Measurements from ENCODE around the gene GPRIN2. TPM values are rescaled to one million over a fixed set of nuclear protein-coding genes. Genes with fewer than 3 reads are reported as not detected.
"Not testable (repeated sequence)": the region's sequence is repeated elsewhere in the genome, so short reads cannot be mapped to it uniquely, and the experiment has no call there.

GPRIN2 gene
- total and polyA plus RNA-seq, 2 donors, result 0.24 to 0.82 TPM

- not testable (repeated sequence) for H3K4me3 ChIP-seq (ENCODE audit: low read length in 2 of 2); H3K27ac ChIP-seq (ENCODE audit: low read depth in 1 of 2, low read length in 1 of 2); H3K9me3 ChIP-seq (ENCODE audit: control insufficient read depth in 2 of 2, insufficient read depth in 1 of 2, low read length in 1 of 2); H3K36me3 ChIP-seq (ENCODE audit: control insufficient read depth in 2 of 2, insufficient read depth in 2 of 2, low read length in 1 of 2); DNase-seq (ENCODE audit: low read depth in 6 of 9, low spot score in 9 of 9); H3K4me1 ChIP-seq (ENCODE audit: control insufficient read depth in 2 of 2, insufficient read depth in 2 of 2, low read length in 2 of 2)
- peaks cover 0 to 15% of the 10 kb centered on the region in 2 donors for H3K27me3 ChIP-seq (ENCODE audit: control insufficient read depth in 2 of 2, insufficient read depth in 1 of 2, low read length in 1 of 2)
- 87% methylated on average over 1 of the region's 1 CpG for WGBS
Measured at GRCh38 chr10:46532256-46532655, 24.2 kb downstream of the GPRIN2 start.

- Histone ChIP-seq H3K27ac (ENCODE audit: low read depth in 1 of 2, low read length in 1 of 2) (no peak overlapping the region), H3K4me1 (ENCODE audit: control insufficient read depth in 2 of 2, insufficient read depth in 2 of 2, low read length in 2 of 2) (no peaks in the 10 kb centered on the region), H3K36me3 (ENCODE audit: control insufficient read depth in 2 of 2, insufficient read depth in 2 of 2, low read length in 1 of 2) (no peaks in the 10 kb centered on the region), H3K9me3 (ENCODE audit: control insufficient read depth in 2 of 2, insufficient read depth in 1 of 2, low read length in 1 of 2) (peaks cover 0 to 4% of the 10 kb centered on the region in 2 donors), H3K27me3 (ENCODE audit: control insufficient read depth in 2 of 2, insufficient read depth in 1 of 2, low read length in 1 of 2) (peaks cover 0 to 2% of the 10 kb centered on the region in 2 donors), H3K4me3 (ENCODE audit: low read length in 2 of 2) (no peak overlapping the region)
- DNase-seq (ENCODE audit: low read depth in 6 of 9, low spot score in 9 of 9), result no peak
- 97% methylated on average over 18 of the region's 18 CpGs for WGBS
Measured at GRCh38 chr10:46530249-46531186, 25.9 kb downstream of the GPRIN2 start.

DNA sequence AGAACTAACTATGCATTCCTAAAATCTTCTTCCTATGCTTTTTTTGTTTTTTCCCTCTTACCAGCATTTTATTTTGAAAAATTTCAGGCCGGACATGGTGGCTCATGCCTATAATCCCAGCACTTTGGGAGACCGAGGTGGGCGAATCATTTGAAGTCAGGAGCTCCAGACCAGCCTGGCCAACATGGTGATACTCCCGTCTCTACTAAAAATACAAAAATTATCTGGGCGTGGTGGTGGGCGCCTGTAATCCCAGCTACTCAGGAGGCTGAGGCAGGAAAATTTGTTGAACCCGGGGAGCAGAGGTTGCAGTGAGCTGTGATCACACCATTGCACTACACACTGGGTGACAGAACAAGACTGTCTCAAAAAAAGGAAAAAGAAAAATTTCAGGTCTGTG, 26.7 kb downstream of the GPRIN2 start:
- not testable (repeated sequence) for H3K4me3 ChIP-seq (ENCODE audit: low read length in 2 of 2); H3K27me3 ChIP-seq (ENCODE audit: control insufficient read depth in 2 of 2, insufficient read depth in 1 of 2, low read length in 1 of 2); H3K9me3 ChIP-seq (ENCODE audit: control insufficient read depth in 2 of 2, insufficient read depth in 1 of 2, low read length in 1 of 2); DNase-seq (ENCODE audit: low read depth in 6 of 9, low spot score in 9 of 9); H3K36me3 ChIP-seq (ENCODE audit: control insufficient read depth in 2 of 2, insufficient read depth in 2 of 2, low read length in 1 of 2); H3K27ac ChIP-seq (ENCODE audit: low read depth in 1 of 2, low read length in 1 of 2); H3K4me1 ChIP-seq (ENCODE audit: control insufficient read depth in 2 of 2, insufficient read depth in 2 of 2, low read length in 2 of 2)
- 90% methylated on average over 7 of the region's 7 CpGs for WGBS

- no peaks in the 10 kb centered on the region for H3K36me3 ChIP-seq (ENCODE audit: control insufficient read depth in 2 of 2, insufficient read depth in 2 of 2, low read length in 1 of 2)
- WGBS, result 93% methylated on average over 9 of the region's 9 CpGs
- no peak overlapping the region for H3K27ac ChIP-seq (ENCODE audit: low read depth in 1 of 2, low read length in 1 of 2)
- no peaks in the 10 kb centered on the region for H3K4me1 ChIP-seq (ENCODE audit: control insufficient read depth in 2 of 2, insufficient read depth in 2 of 2, low read length in 2 of 2)
- peaks cover 0 to 4% of the 10 kb centered on the region in 2 donors for H3K9me3 ChIP-seq (ENCODE audit: control insufficient read depth in 2 of 2, insufficient read depth in 1 of 2, low read length in 1 of 2)
- H3K27me3 ChIP-seq (ENCODE audit: control insufficient read depth in 2 of 2, insufficient read depth in 1 of 2, low read length in 1 of 2), result no peaks in the 10 kb centered on the region
- no peak overlapping the region for H3K4me3 ChIP-seq (ENCODE audit: low read length in 2 of 2)
- no peak for DNase-seq (ENCODE audit: low read depth in 6 of 9, low spot score in 9 of 9)
Measured at GRCh38 chr10:46528675-46529615, 27.5 kb downstream of the GPRIN2 start.

GRCh38 chr10:46528171-46528671, 28.2 kb downstream of the GPRIN2 start:
- H3K9me3 ChIP-seq (ENCODE audit: control insufficient read depth in 2 of 2, insufficient read depth in 1 of 2, low read length in 1 of 2), result peaks cover 0 to 4% of the 10 kb centered on the region in 2 donors
- DNase-seq (ENCODE audit: low read depth in 6 of 9, low spot score in 9 of 9), result no peak
- H3K4me3 ChIP-seq (ENCODE audit: low read length in 2 of 2), result no peak overlapping the region
- no peaks in the 10 kb centered on the region for H3K36me3 ChIP-seq (ENCODE audit: control insufficient read depth in 2 of 2, insufficient read depth in 2 of 2, low read length in 1 of 2)
- 92% methylated on average over 9 of the region's 9 CpGs for WGBS
- no peak overlapping the region for H3K27ac ChIP-seq (ENCODE audit: low read depth in 1 of 2, low read length in 1 of 2)
- no peaks in the 10 kb centered on the region for H3K27me3 ChIP-seq (ENCODE audit: control insufficient read depth in 2 of 2, insufficient read depth in 1 of 2, low read length in 1 of 2)
- H3K4me1 ChIP-seq (ENCODE audit: control insufficient read depth in 2 of 2, insufficient read depth in 2 of 2, low read length in 2 of 2), result no peaks in the 10 kb centered on the region

- 92% methylated on average over 12 of the region's 12 CpGs for WGBS
- Histone ChIP-seq H3K4me3 (ENCODE audit: low read length in 2 of 2) (no peak overlapping the region), H3K4me1 (ENCODE audit: control insufficient read depth in 2 of 2, insufficient read depth in 2 of 2, low read length in 2 of 2) (no peaks in the 10 kb centered on the region), H3K9me3 (ENCODE audit: control insufficient read depth in 2 of 2, insufficient read depth in 1 of 2, low read length in 1 of 2) (peaks cover 0 to 4% of the 10 kb centered on the region in 2 donors), H3K27me3 (ENCODE audit: control insufficient read depth in 2 of 2, insufficient read depth in 1 of 2, low read length in 1 of 2) (no peaks in the 10 kb centered on the region), H3K27ac (ENCODE audit: low read depth in 1 of 2, low read length in 1 of 2) (no peak overlapping the region), H3K36me3 (ENCODE audit: control insufficient read depth in 2 of 2, insufficient read depth in 2 of 2, low read length in 1 of 2) (no peaks in the 10 kb centered on the region)
- DNase-seq (ENCODE audit: low read depth in 6 of 9, low spot score in 9 of 9), result no peak
Measured at GRCh38 chr10:46527241-46527811, 29.1 kb downstream of the GPRIN2 start.

DNA sequence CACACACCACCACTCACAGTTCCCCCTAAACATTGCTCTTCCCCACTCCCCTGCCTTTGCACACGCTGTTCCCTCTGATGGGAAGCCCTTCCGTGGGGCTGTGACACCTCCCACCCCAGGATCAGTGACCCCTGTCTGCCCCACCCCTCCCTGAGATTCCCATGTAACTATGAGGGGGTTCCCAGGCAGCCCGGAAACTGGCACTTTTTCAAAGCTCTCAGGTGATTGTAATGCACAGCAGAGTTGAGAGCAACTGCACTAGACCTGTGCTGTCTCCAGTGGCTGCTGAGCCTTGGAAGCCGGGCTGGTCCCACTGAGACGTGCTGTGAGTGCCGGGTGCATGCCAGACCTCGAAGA, 29.8 kb downstream of the GPRIN2 start:
- no peak overlapping the region for H3K27ac ChIP-seq (ENCODE audit: low read depth in 1 of 2, low read length in 1 of 2)
- no peaks in the 10 kb centered on the region for H3K27me3 ChIP-seq (ENCODE audit: control insufficient read depth in 2 of 2, insufficient read depth in 1 of 2, low read length in 1 of 2)
- H3K4me3 ChIP-seq (ENCODE audit: low read length in 2 of 2), result no peak overlapping the region
- H3K4me1 ChIP-seq (ENCODE audit: control insufficient read depth in 2 of 2, insufficient read depth in 2 of 2, low read length in 2 of 2), result no peaks in the 10 kb centered on the region
- H3K9me3 ChIP-seq (ENCODE audit: control insufficient read depth in 2 of 2, insufficient read depth in 1 of 2, low read length in 1 of 2), result peaks cover 0 to 4% of the 10 kb centered on the region in 2 donors
- WGBS, result 86% methylated on average over 7 of the region's 7 CpGs
- no peaks in the 10 kb centered on the region for H3K36me3 ChIP-seq (ENCODE audit: control insufficient read depth in 2 of 2, insufficient read depth in 2 of 2, low read length in 1 of 2)
- DNase-seq (ENCODE audit: low read depth in 6 of 9, low spot score in 9 of 9), result no peak

DNA sequence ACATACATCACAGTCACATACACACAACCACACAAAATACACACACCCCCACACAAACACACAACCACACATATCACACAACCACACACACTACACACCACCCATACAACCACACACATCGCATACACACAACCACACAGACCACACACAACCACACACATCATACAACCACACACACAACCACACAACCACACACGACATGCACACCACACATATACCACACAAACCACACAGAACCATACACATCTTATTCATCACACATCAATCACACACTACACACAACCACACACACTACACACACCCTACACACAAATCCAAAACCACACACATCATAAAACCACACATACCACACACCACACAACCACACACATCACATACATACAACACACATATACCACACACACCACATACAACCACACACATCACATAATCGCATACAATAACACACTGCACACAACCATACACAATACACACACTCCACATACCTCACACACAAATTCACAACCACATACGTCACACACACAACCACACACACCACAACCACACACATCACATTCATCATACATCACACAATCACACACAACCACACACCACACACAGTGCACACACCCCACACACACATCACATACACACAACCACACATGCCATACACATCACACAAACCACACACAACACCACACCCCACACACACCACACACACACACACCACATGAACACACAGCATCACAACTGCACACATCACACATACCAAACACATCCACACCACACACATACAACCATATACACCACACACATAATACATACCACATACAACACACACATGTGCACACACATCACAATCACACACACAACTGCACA, 30.4 kb downstream of the GPRIN2 start:
- 92% methylated on average over 4 of the region's 4 CpGs for WGBS
- H3K9me3 ChIP-seq (ENCODE audit: control insufficient read depth in 2 of 2, insufficient read depth in 1 of 2, low read length in 1 of 2), result peaks cover 0 to 4% of the 10 kb centered on the region in 2 donors
- no peaks in the 10 kb centered on the region for H3K4me1 ChIP-seq (ENCODE audit: control insufficient read depth in 2 of 2, insufficient read depth in 2 of 2, low read length in 2 of 2)
- H3K27me3 ChIP-seq (ENCODE audit: control insufficient read depth in 2 of 2, insufficient read depth in 1 of 2, low read length in 1 of 2), result no peaks in the 10 kb centered on the region
- H3K27ac ChIP-seq (ENCODE audit: low read depth in 1 of 2, low read length in 1 of 2), result no peak overlapping the region
- H3K4me3 ChIP-seq (ENCODE audit: low read length in 2 of 2), result no peak overlapping the region
- H3K36me3 ChIP-seq (ENCODE audit: control insufficient read depth in 2 of 2, insufficient read depth in 2 of 2, low read length in 1 of 2), result no peaks in the 10 kb centered on the region
- no peak for DNase-seq (ENCODE audit: low read depth in 6 of 9, low spot score in 9 of 9)

Measured in thymus (tissue), 11 donors.